ENCODE measurements around the gene STK39. TPM values are rescaled to one million over a fixed set of nuclear protein-coding genes. Genes with fewer than 3 reads are reported as not detected.

Gene STK39
- total and polyA plus RNA-seq, 2 experiments from 2014 or later: 32.7 to 51.7 TPM

GRCh38 chr2:168181825-168182224 is 65.6 kb downstream of the STK39 start:
- H3K9me3 ChIP-seq (ENCODE audit: low read depth): no peaks in the 10 kb centered on the region
- no peak overlapping the region for H3K4me3 ChIP-seq
- H3K27me3 ChIP-seq: no peaks in the 10 kb centered on the region
- no peaks in the 10 kb centered on the region for H3K36me3 ChIP-seq
- peaks cover 31% of the 10 kb centered on the region for H3K4me1 ChIP-seq (ENCODE audit: low read depth)
- H3K27ac ChIP-seq: no peak overlapping the region
- no peak for TF ChIP-seq CTCF (IDR thresholded peaks at IDR 0.05; ENCODE audit: low read depth, low read length)
- DNase-seq (ENCODE audit: low read depth in 1 of 2, low spot score in 1 of 2): no peak

DNA sequence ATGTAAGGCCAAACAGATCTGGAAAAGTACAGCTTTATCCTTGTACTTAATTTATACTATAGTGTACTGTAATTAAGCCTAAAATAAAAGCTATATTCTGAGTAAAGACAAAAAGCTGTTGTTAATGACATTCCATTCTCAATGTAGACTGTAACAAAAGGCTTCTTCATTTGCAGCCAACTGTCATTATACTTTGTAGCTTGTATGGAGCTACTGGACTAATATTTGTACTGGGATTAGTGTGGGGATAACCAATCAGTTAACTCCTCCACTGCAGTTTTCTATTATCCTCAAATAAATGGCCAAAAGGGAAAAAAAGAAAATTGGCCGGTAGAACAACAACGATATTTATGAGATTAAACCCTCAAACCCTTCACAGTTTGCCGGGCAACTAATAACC is 66.5 kb downstream of the STK39 start:
- no peak overlapping the region for H3K27ac ChIP-seq

DNA sequence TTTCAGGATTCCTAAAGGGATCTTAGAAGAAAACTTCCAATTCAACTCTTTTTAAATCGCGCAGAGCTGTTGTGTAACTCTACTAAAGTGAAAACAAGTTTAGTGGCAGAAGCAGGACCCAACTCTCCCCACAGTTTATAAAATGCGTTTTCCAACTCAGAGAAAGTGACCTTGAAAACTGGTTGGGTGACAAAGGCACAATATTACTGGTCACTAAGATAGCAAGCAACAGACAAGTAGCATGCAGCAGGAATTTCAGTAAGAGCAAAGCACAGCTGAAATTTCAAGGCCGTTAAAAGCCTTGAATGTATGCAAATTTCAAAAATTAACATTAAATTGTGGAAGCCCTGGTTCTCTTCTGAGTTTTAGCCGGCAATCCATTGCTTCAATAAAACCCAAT is 66.9 kb downstream of the STK39 start:
- DNase-seq (ENCODE audit: low read depth in 1 of 2, low spot score in 1 of 2): no peak
- no peak for TF ChIP-seq CTCF (IDR thresholded peaks at IDR 0.05; ENCODE audit: low read depth, low read length)
- H3K4me1 ChIP-seq (ENCODE audit: low read depth): peaks cover 18% of the 10 kb centered on the region
- H3K4me3 ChIP-seq: no peak overlapping the region
- H3K27me3 ChIP-seq: no peaks in the 10 kb centered on the region
- H3K9me3 ChIP-seq (ENCODE audit: low read depth): no peaks in the 10 kb centered on the region
- no peak overlapping the region for H3K27ac ChIP-seq
- H3K36me3 ChIP-seq: no peaks in the 10 kb centered on the region

More for the DNA sequence above, 66.5 kb downstream of the STK39 start:
- Histone ChIP-seq H3K9me3 (ENCODE audit: low read depth) (no peaks in the 10 kb centered on the region), H3K4me3 (no peak overlapping the region), H3K27me3 (no peaks in the 10 kb centered on the region), H3K4me1 (ENCODE audit: low read depth) (peaks cover 22% of the 10 kb centered on the region), H3K36me3 (no peaks in the 10 kb centered on the region)
- no peak for TF ChIP-seq CTCF (IDR thresholded peaks at IDR 0.05; ENCODE audit: low read depth, low read length)
- no peak for DNase-seq (ENCODE audit: low read depth in 1 of 2, low spot score in 1 of 2)

DNA sequence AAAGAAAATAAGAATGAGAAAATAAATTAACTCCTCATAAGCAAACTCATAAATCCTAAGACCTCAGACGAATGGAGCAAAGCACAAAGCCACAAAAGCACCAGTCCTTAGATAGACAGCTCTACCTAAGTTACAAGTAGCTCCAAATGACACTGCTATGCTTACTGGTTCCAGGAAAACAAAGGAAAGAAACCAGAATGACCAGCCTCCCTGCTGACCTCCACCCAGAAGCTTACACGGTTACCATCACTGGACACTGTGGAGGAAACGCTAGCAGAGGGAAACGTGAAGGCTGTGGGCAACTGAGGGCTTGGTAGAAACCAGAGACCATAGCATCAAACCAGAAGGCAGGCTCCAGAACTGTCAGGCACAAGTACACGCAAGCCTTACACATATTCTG is 67.8 kb downstream of the STK39 start:
- no peak for TF ChIP-seq CTCF (IDR thresholded peaks at IDR 0.05; ENCODE audit: low read depth, low read length)
- Histone ChIP-seq H3K27ac (no peak overlapping the region), H3K4me1 (ENCODE audit: low read depth) (peaks cover 9% of the 10 kb centered on the region), H3K9me3 (ENCODE audit: low read depth) (no peaks in the 10 kb centered on the region), H3K27me3 (no peaks in the 10 kb centered on the region), H3K36me3 (no peaks in the 10 kb centered on the region), H3K4me3 (no peak overlapping the region)
- DNase-seq (ENCODE audit: low read depth in 1 of 2, low spot score in 1 of 2): no peak

DNA sequence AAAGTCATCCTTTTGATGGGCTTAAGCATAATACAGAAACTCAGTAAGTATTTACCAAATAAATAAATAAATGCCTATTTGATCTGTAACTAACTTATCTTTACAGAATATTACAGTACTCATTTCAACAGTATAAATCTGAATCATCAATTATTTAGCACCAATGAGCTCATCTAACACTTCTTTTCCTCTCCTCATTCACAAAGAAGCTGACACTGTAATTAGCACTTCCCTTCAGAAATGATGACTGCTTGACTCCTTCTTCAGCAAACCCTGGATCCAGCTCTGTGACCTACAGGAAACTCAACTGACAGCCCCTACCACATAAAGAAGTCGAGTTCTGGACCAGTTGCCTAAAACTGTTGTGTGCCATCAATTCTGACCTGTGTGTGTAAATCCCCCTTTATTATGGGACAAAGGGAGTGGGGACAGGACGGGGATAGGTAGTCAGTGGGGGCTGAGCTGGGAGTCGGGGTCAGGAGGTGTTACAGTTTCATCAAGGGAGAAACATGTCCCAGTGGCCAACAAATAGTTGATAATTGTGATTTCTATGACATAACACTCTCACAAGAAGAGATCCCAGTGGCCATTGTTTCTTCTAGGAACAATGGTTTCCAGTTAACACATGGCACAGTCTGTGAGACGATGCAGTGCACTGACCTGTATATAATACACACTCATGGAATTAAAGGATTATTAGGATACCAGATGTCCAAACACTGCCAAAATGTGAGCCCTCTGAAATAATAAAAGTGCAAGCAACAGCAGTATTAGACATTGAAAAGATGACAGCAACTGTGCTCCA is 68.7 kb downstream of the STK39 start:
- Histone ChIP-seq H3K36me3 (no peaks in the 10 kb centered on the region), H3K27me3 (no peaks in the 10 kb centered on the region), H3K9me3 (ENCODE audit: low read depth) (no peaks in the 10 kb centered on the region), H3K4me1 (ENCODE audit: low read depth) (peaks cover 15% of the 10 kb centered on the region), H3K27ac (peak overlapping the region; percentile 18), H3K4me3 (no peak overlapping the region)
- TF ChIP-seq CTCF (IDR thresholded peaks at IDR 0.05; ENCODE audit: low read depth, low read length): no peak
- no peak for DNase-seq (ENCODE audit: low read depth in 1 of 2, low spot score in 1 of 2)

Measured in cardiac muscle cell (in vitro differentiated cells and primary cell).